Neural crest cell (in vitro differentiated cells): ENCODE data around the gene NGF. TPM values are rescaled to one million over a fixed set of nuclear protein-coding genes. Genes with fewer than 3 reads are reported as not detected.

Source experiments
- DNase-seq: peaks from one replicate; pipeline ENCODE4 v3.0.0; 2021; ENCODE audit warnings: low read depth, mixed read lengths, low spot score
- H3K27ac Mint-ChIP-seq: one replicate; pipeline ENCODE4 v1.8.0; 2021; ENCODE audit warnings: mild to moderate bottlenecking, mixed read lengths; ENCODE audit not compliant: unreplicated experiment
- H3K27me3 Mint-ChIP-seq: 2 replicates; pipeline ENCODE4 v1.8.0; 2021; ENCODE audit warnings: low read depth, mild to moderate bottlenecking, mixed read lengths
- H3K36me3 Mint-ChIP-seq: 2 replicates; pipeline ENCODE4 v1.8.0; 2021; ENCODE audit warnings: low read depth, mild to moderate bottlenecking, mixed read lengths
- H3K4me1 Mint-ChIP-seq: 2 replicates; pipeline ENCODE4 v1.8.0; 2021; ENCODE audit warnings: mixed read lengths
- H3K4me3 Mint-ChIP-seq: one replicate; pipeline ENCODE4 v1.8.0; 2021; ENCODE audit warnings: mild to moderate bottlenecking, mixed read lengths
- H3K9me3 Mint-ChIP-seq: 2 replicates; pipeline ENCODE4 v1.8.0; 2021; ENCODE audit warnings: mixed read lengths
- total RNA-seq: library from RNA; stranded (reverse); gene quantifications from 2 replicates; pipeline ENCODE4 v1.2.1, GENCODE V29; 2021
- TF ChIP-seq, protein P1 (sequence below): fragments of 200-600 bp; sonication (generic); conservative IDR thresholded peaks from 2 replicates; pipeline ENCODE4 v1.5.0; 2021; ENCODE audit warnings: antibody characterized with exemption, mild to moderate bottlenecking

Gene NGF
- total RNA-seq, 1 donor from 2014 or later: not detected

DNA sequence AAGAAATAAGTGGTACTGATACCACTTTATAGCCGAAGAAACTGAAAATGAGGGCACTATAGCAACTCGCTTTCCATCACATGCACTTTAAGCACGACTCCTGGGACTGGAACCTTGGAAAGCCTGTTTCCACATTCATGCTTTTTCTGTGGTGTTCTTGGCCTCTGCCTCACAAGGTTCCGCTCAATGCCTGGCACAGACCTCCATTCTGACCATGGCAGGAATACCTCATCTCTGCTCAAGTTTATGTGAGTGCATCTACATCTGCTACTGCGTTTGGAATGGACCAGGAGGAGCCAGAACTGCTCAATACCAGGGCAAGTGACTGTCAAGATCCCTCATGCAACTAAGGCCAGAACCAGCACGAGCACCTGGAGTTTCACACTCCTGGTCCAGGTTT, 11.6 kb downstream of the NGF start:
- Mint-ChIP-seq H3K36me3 (no peaks in the 10 kb centered on the region), H3K4me3 (no peak overlapping the region), H3K9me3 (no peaks in the 10 kb centered on the region), H3K27ac (no peak overlapping the region), H3K4me1 (peaks cover 6% of the 10 kb centered on the region), H3K27me3 (peaks cover 4% of the 10 kb centered on the region)
- TF ChIP-seq, protein P1, sequence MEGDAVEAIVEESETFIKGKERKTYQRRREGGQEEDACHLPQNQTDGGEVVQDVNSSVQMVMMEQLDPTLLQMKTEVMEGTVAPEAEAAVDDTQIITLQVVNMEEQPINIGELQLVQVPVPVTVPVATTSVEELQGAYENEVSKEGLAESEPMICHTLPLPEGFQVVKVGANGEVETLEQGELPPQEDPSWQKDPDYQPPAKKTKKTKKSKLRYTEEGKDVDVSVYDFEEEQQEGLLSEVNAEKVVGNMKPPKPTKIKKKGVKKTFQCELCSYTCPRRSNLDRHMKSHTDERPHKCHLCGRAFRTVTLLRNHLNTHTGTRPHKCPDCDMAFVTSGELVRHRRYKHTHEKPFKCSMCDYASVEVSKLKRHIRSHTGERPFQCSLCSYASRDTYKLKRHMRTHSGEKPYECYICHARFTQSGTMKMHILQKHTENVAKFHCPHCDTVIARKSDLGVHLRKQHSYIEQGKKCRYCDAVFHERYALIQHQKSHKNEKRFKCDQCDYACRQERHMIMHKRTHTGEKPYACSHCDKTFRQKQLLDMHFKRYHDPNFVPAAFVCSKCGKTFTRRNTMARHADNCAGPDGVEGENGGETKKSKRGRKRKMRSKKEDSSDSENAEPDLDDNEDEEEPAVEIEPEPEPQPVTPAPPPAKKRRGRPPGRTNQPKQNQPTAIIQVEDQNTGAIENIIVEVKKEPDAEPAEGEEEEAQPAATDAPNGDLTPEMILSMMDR: no peak
- DNase-seq: no peak

DNA sequence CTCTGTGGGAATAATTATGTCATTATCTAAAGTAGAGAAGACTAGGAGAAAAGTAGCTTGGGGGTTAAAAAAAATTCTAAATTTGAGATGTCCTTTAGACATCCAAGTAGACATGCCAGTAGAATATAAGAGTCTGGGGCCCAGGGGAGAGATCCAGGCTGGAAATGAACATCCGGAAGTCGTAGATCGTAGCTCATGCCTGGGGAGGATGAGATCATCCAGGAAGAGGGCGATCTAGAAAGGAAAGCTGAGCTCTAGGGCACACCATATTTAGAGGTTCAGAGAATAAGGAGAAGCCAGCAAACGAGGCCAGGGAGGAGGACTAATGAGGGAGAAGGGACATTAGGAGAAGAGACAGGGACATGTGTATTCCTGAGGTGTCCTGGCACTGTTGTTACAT, 12.2 kb downstream of the NGF start:
- Mint-ChIP-seq H3K27ac (no peak overlapping the region), H3K4me1 (peaks cover 6% of the 10 kb centered on the region), H3K27me3 (peaks cover 4% of the 10 kb centered on the region), H3K4me3 (no peak overlapping the region), H3K9me3 (no peaks in the 10 kb centered on the region), H3K36me3 (no peaks in the 10 kb centered on the region)
- TF ChIP-seq, protein P1: no peak
- DNase-seq: no peak

DNA sequence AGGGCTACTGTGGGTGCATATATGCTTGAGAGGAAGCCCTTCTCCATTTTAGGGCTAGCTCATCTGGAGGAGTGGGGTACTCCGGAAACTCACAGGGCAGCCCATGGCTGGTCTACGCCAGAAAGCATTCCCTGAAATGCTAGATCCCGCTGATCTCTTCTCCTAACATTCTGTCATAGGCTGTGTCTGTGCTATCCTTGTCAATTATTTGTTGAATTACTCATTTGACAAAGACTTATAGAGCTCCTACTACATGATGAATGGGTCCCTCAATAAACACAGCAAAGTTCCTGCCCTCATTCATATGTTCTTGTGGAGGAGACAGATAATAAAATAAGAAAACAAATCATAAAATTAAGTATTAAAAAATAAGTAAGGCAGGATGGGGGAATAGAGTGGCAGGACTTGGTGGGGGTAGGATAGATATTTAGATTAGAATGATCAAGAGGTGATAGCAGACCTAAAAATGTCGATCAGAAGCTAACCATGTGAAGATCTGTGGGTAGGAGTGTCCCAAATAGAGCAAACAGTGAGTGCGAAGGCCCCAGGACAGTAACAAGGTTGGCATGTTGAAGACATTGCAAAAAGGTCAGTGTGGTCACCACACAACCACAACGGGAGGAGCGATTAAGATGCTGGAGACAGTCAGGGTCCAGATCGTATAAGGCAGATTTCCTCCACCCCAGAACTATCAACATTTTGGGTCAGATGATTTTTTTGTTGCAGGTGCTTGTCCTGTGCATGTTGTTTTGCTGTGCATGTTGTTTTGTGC, 13.2 kb downstream of the NGF start:
- Mint-ChIP-seq H3K4me3 (no peak overlapping the region), H3K4me1 (peaks cover 6% of the 10 kb centered on the region), H3K9me3 (no peaks in the 10 kb centered on the region), H3K36me3 (no peaks in the 10 kb centered on the region), H3K27me3 (peaks cover 4% of the 10 kb centered on the region), H3K27ac (no peak overlapping the region)
- no peak for DNase-seq
- TF ChIP-seq, protein P1: no peak

DNA sequence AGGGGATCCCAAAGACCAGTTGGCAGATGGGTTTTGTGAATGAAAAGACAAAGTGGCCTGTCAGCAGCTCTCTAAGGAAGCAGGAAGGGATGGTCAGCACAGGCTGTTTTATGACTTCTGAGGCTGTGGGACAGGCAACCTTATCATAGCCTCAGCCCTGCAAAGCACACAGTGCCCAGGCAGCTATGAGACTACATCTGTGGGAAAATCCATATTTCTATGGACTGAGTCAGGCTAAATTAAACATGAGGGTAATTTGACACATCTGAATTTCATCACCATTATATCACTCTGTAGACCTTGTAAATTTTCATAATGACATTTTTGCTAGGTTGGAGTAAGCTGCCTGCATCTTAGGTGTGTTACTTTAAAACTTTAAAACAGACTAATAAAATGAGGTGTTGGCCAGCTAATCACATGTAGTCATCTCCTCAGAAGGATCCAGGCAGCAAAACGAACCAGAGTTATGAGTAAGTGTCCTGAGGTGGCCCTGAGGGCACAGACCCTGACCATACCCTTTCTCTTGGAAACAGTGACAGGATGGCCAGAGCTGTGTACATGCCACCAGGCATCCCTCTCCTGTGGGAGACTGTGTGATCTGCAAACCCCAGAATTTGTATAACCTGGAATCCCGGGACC, 14.6 kb downstream of the NGF start:
- peaks cover 6% of the 10 kb centered on the region for H3K4me1 Mint-ChIP-seq
- no peaks in the 10 kb centered on the region for H3K9me3 Mint-ChIP-seq
- TF ChIP-seq, protein P1: no peak
- DNase-seq: no peak
- peaks cover 4% of the 10 kb centered on the region for H3K27me3 Mint-ChIP-seq
- no peak overlapping the region for H3K4me3 Mint-ChIP-seq
- no peaks in the 10 kb centered on the region for H3K36me3 Mint-ChIP-seq
- no peak overlapping the region for H3K27ac Mint-ChIP-seq

DNA sequence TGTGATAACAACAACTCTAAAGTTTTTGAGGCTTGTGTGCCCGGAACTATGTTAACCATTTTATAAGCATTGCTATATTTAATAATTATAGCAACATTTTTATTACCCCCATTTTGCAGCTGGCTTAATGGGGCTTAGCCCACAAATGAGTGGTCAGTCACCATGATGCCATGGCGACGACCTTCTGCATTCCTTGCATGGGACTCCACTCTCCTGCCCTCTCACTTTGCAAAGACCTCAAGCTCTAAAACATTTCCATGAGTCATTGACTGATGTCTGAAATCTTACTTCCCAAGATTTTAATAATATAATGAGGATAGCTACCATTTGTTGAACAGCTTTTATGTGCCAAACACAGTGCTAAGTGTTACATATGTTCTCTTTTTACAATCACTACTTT, 15.4 kb downstream of the NGF start:
- H3K27me3 Mint-ChIP-seq: peaks cover under 1% of the 10 kb centered on the region

More for the DNA sequence above, 15.4 kb downstream of the NGF start:
- TF ChIP-seq, protein P1: no peak
- no peak overlapping the region for H3K4me3 Mint-ChIP-seq
- H3K9me3 Mint-ChIP-seq: no peaks in the 10 kb centered on the region
- DNase-seq: no peak
- no peaks in the 10 kb centered on the region for H3K36me3 Mint-ChIP-seq
- no peak overlapping the region for H3K27ac Mint-ChIP-seq
- peaks cover 6% of the 10 kb centered on the region for H3K4me1 Mint-ChIP-seq
